Muscle layer of colon (tissue), 2 donors: ENCODE results near the gene ACAN.

Experiments used
- H3K27ac ChIP-seq: one replicate; pipeline ENCODE4 v1.7.0; 2013; ENCODE audit warnings: low read depth, mild to moderate bottlenecking, low read length, moderate library complexity
- H3K27me3 ChIP-seq, 2 donors: one replicate each; pipeline ENCODE4 v1.7.0; 2013; ENCODE audit warnings: low read length in 2 of 2, mild to moderate bottlenecking in 2 of 2; ENCODE audit not compliant: insufficient read depth in 2 of 2, control insufficient read depth in 1 of 2
- H3K36me3 ChIP-seq: one replicate; pipeline ENCODE4 v1.7.0; 2013; ENCODE audit warnings: mild to moderate bottlenecking, low read length; ENCODE audit not compliant: insufficient read depth
- H3K4me1 ChIP-seq: one replicate; pipeline ENCODE4 v1.7.0; 2013; ENCODE audit warnings: mild to moderate bottlenecking, low read length; ENCODE audit not compliant: insufficient read depth
- H3K4me3 ChIP-seq, 2 donors: one replicate each; pipeline ENCODE4 v1.7.0; 2013; ENCODE audit warnings: low read length in 2 of 2, low read depth in 1 of 2, mild to moderate bottlenecking in 1 of 2, moderate library complexity in 1 of 2
- H3K9ac ChIP-seq: one replicate; pipeline ENCODE4 v1.7.0; 2013; ENCODE audit warnings: low read length
- H3K9me3 ChIP-seq: one replicate; pipeline ENCODE4 v1.7.0; 2013; ENCODE audit warnings: mild to moderate bottlenecking, low read length
- donor health status: abdominal sarcoma.
- donor health status: Adenocarcinoma of cecum.

ACAN gene

DNA sequence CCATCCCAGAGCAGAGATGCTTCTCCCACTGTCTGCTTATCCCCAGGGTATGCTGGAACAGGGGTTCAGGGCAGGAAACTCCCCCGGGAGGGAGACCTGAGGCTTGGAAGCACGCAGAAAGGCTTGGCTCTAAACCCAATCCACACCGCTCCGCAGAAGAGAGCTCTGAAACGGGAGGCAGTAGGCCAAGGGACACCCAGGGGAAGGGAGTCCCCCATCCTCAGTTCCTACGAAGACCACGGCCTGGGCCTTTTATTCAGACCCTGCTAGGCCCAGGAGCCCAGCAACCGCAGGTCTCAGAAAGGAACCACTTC, 93.9 kb downstream of the ACAN start:
- H3K27me3 ChIP-seq = peaks cover 0 to 33% of the 10 kb centered on the region in 2 donors
- peak overlapping the region; percentile 32 for H3K27ac ChIP-seq
- peak overlapping the region in 1 of 2 donors; percentile 30 for H3K4me3 ChIP-seq
- no peaks in the 10 kb centered on the region for H3K9me3 ChIP-seq
- no peak overlapping the region for H3K9ac ChIP-seq
- H3K4me1 ChIP-seq = peaks cover 26% of the 10 kb centered on the region
- no peaks in the 10 kb centered on the region for H3K36me3 ChIP-seq

- peaks cover 0 to 30% of the 10 kb centered on the region in 2 donors for H3K27me3 ChIP-seq
- peak overlapping the region; percentile 63 for H3K27ac ChIP-seq
- H3K9me3 ChIP-seq = no peaks in the 10 kb centered on the region
- peak overlapping the region in 1 of 2 donors; percentile 30 for H3K4me3 ChIP-seq
- H3K36me3 ChIP-seq = peaks cover 5% of the 10 kb centered on the region
- no peak overlapping the region for H3K9ac ChIP-seq
- peaks cover 26% of the 10 kb centered on the region for H3K4me1 ChIP-seq
Observed at GRCh38 chr15:88897456-88898194, 94.4 kb downstream of the ACAN start.

DNA sequence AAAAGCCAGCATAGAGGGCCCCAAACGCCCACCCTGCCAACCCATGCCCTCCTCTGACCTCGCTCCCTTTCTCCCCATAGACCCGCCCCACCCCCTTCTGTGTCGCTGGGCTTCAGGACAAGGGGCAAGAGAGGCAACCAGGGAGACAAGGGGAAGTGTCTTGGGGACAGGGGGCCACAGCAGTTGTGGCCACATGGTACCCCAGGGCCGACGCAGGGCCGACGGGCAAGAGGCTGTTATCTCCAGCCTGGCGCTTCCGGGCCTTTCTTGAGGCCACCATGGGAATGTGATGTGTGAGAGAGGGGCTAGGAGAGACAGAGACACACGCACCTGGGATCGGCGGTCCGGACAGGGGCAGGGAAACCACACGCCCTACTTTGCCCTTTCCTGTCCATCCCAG, 95.5 kb downstream of the ACAN start:
- peaks cover 0 to 20% of the 10 kb centered on the region in 2 donors for H3K27me3 ChIP-seq
- H3K9me3 ChIP-seq = no peaks in the 10 kb centered on the region
- H3K4me3 ChIP-seq = no peak overlapping the region
- H3K36me3 ChIP-seq = peaks cover 10% of the 10 kb centered on the region
- no peak overlapping the region for H3K9ac ChIP-seq
- H3K27ac ChIP-seq = no peak overlapping the region
- H3K4me1 ChIP-seq = peaks cover 26% of the 10 kb centered on the region

GRCh38 chr15:88899251-88899650, 96.0 kb downstream of the ACAN start:
- Histone ChIP-seq H3K27me3 (peaks cover 0 to 15% of the 10 kb centered on the region in 2 donors), H3K4me1 (peaks cover 25% of the 10 kb centered on the region), H3K9ac (no peak overlapping the region), H3K36me3 (peaks cover 10% of the 10 kb centered on the region), H3K4me3 (no peak overlapping the region), H3K9me3 (no peaks in the 10 kb centered on the region), H3K27ac (no peak overlapping the region)

DNA sequence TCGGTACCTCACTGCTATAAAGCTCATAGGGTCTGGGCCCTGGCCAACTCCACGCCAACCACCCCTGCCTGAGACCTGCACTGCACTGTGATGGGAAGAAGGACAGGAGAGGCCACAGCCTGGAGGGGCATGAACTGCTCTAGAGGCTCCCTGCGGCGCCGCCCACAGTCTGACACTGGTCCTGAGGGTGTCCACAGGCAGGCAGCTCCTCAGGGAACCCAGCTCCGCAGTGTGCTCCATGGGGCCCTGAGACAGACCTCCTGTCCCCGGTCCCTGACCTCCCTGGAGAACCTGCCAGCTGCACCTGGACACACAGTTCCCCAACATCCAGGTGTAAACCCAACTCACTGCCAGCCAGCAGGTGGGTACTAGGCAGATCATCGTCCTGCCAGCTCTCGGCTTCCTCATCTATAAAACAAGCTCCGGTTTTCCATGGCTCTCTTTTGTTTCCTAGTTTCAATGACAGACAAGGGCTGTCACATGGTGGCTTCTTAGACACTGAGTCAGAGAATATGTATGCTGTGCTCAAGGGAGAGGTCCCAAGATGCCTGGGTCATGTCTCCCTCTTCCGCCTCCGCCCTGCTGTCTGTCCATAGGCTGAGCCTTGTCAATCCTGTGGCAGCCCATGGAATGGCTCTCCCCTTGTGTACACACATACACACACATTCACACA, 97.2 kb downstream of the ACAN start:
- peaks cover 32% of the 10 kb centered on the region for H3K4me1 ChIP-seq
- H3K36me3 ChIP-seq = peaks cover 12% of the 10 kb centered on the region
- peaks cover 0 to 3% of the 10 kb centered on the region in 2 donors for H3K27me3 ChIP-seq
- H3K4me3 ChIP-seq = no peak overlapping the region
- H3K9me3 ChIP-seq = no peaks in the 10 kb centered on the region
- H3K27ac ChIP-seq = no peak overlapping the region
- no peak overlapping the region for H3K9ac ChIP-seq

- Histone ChIP-seq H3K27ac (no peak overlapping the region), H3K4me1 (peaks cover 33% of the 10 kb centered on the region), H3K27me3 (no peaks in the 10 kb centered on the region), H3K9ac (no peak overlapping the region), H3K9me3 (no peaks in the 10 kb centered on the region), H3K36me3 (peaks cover 18% of the 10 kb centered on the region), H3K4me3 (no peak overlapping the region)
Observed at GRCh38 chr15:88900982-88901418, 97.8 kb downstream of the ACAN start.

DNA sequence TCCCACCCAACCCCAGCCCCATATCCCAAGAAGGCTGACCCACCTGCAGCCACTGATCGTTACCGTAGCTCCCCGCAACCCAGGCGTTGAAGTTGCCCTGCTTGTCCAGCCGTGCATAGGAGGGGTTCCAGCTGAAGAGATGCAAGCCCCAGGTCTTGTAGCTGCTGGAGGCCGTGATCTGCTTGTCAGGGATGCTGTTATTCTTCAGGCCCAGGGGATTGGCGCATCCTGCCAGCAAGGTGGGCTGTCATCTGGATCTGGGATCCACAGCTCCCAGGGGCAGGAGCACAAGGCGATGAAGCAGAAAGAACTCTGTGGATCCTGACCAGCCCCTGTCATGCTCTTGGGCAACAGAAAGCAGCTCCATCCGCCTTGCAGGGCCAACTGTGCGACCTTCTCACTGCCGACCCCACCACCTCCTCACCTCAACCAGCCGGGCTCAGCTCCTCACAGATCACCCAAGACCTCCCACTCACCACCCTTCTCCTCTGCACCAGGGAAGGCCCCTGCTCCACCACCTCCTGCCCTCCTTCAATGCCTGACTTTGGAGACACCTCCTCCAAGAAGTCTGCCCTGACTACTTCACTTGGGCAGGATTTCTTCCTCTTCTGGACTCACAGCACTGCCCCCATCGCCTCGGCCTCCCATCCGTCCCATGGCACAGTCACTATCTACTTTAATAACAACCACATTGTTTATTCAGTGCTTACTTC, 98.4 kb downstream of the ACAN start:
- Histone ChIP-seq H3K4me1 (peaks cover 29% of the 10 kb centered on the region), H3K27ac (no peak overlapping the region)

GRCh38 chr15:88902221-88902835, 99.1 kb downstream of the ACAN start:
- no peak overlapping the region for H3K27ac ChIP-seq
- no peaks in the 10 kb centered on the region for H3K9me3 ChIP-seq
- H3K9ac ChIP-seq = no peak overlapping the region
- H3K36me3 ChIP-seq = peaks cover 19% of the 10 kb centered on the region
- H3K4me3 ChIP-seq = no peak overlapping the region
- H3K27me3 ChIP-seq = no peaks in the 10 kb centered on the region
- H3K4me1 ChIP-seq = peaks cover 23% of the 10 kb centered on the region

More for the DNA sequence above, 98.4 kb downstream of the ACAN start:
- H3K36me3 ChIP-seq = peaks cover 19% of the 10 kb centered on the region
- H3K4me3 ChIP-seq = no peak overlapping the region
- H3K9ac ChIP-seq = no peak overlapping the region
- no peaks in the 10 kb centered on the region for H3K27me3 ChIP-seq
- H3K9me3 ChIP-seq = no peaks in the 10 kb centered on the region

- H3K27me3 ChIP-seq = no peaks in the 10 kb centered on the region
- no peaks in the 10 kb centered on the region for H3K9me3 ChIP-seq
- no peak overlapping the region for H3K4me3 ChIP-seq
- peaks cover 19% of the 10 kb centered on the region for H3K36me3 ChIP-seq
- no peak overlapping the region for H3K9ac ChIP-seq
- H3K4me1 ChIP-seq = peaks cover 17% of the 10 kb centered on the region
- no peak overlapping the region for H3K27ac ChIP-seq
Observed at GRCh38 chr15:88902846-88903245, 99.6 kb downstream of the ACAN start.

DNA sequence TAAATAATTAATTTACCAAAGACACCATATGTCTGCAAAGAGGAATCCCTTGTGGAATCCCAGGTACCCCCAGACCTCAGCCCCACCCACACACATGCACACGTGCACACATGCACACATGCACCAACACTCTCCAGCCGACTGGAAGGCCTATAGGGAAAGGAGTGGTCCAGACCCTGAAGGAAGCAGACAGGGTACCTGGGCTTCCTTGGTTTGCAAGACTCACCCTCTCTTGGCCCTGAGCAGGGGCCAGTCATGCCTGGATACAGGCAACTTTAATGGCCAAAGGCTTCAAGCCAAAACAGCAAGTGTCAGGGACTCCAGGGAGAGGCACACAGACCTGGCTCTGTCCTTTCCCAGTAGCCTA, 101.0 kb downstream of the ACAN start:
- no peak overlapping the region for H3K27ac ChIP-seq
- peaks cover 19% of the 10 kb centered on the region for H3K36me3 ChIP-seq
- H3K9me3 ChIP-seq = no peaks in the 10 kb centered on the region
- no peak overlapping the region for H3K9ac ChIP-seq
- no peak overlapping the region for H3K4me3 ChIP-seq
- peaks cover 16% of the 10 kb centered on the region for H3K4me1 ChIP-seq
- no peaks in the 10 kb centered on the region for H3K27me3 ChIP-seq

DNA sequence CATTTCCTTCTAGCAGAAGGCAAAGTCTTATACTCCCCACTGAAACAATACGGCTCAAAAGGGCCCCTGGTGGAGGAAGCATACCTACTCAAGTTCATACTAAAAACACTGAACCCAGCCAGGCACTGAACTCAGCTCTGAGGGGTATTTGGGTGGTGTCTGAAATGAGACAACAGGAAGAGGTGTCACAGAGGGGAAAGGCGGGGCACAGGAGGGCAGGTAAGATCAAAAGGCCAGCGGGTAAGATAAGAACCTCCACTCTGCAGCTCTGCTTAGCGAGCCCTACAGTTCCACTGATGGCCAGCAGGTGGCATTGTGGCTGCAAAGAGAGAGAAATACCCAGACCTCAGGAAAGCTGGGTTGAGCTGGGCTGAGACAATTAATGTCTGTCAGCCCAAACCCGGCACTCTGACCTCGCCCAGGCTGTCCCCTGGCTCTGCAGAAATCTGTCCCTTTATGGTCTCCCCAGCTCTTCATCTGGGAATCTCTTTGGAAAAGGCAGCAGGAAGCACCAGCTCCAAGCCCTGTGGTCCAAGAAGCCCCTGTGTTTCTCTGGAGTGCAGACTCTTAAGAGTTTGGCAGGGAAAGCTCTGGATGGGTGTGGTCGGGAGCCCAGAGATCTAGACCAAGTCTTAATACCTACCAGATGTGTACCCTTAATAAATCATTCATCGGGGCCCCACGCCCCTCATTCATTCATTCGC, 101.5 kb downstream of the ACAN start:
- no peaks in the 10 kb centered on the region for H3K9me3 ChIP-seq
- H3K27me3 ChIP-seq = no peaks in the 10 kb centered on the region
- no peak overlapping the region for H3K27ac ChIP-seq
- peaks cover 19% of the 10 kb centered on the region for H3K36me3 ChIP-seq
- H3K9ac ChIP-seq = no peak overlapping the region
- H3K4me3 ChIP-seq = no peak overlapping the region
- H3K4me1 ChIP-seq = peaks cover 20% of the 10 kb centered on the region
